KOPT-K1 (cell line): ENCODE results near the gene KPNA1.
"Not testable (repeated sequence)": the region's sequence is repeated elsewhere in the genome, so short reads cannot be mapped to it uniquely, and the experiment has no call there.

Experiments
- H3K27ac ChIP-seq: fragments of 200-600 bp; sonication (generic); 2 replicates; pipeline ENCODE4 v1.5.1; 2016; ENCODE audit warnings: antibody characterized with exemption, mild to moderate bottlenecking, low read depth, low read length; ENCODE audit not compliant: poor library complexity, severe bottlenecking
- H3K36me3 ChIP-seq: fragments of 200-600 bp; sonication (generic); 2 replicates; pipeline ENCODE4 v1.5.1; 2017; ENCODE audit warnings: antibody characterized with exemption, mild to moderate bottlenecking, low read length, moderate library complexity; ENCODE audit not compliant: insufficient read depth
- H3K9me3 ChIP-seq: fragments of 200-600 bp; sonication (generic); 2 replicates; pipeline ENCODE4 v1.5.1; 2017; ENCODE audit warnings: antibody characterized with exemption, low read length, mild to moderate bottlenecking; ENCODE audit not compliant: insufficient read depth, poor library complexity, severe bottlenecking

The KPNA1 gene

DNA sequence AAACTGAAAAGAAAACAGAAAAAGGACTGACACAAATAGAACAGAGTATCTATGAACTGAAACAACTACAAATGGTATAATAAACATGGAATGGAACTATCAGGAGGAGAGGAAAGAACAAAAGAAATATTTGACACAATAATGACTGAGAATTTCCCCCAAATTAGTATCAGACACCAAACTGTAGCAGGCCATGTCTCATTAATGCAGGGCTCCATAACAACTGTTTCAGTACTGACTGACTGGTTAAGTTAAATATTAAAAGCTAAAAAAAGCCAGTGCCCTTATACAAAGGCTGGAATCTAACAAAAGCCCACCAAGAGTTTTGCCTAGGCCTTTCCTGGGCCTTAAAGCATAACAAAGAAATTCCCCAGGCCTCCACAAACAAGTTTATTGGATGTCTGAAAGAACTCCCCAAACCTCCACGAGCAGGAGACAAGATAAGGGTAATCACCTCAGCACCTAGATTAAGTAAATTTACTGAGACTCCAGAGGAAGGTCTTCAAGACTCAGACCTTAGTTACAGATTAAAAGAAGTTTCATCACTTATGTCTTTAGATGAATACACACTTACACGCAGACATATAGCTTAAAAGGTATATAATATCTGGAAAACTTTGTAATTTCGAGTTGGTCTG is 45.7 kb downstream of the KPNA1 start:
- peaks cover 28% of the 10 kb centered on the region for H3K36me3 ChIP-seq
- no peak overlapping the region for H3K27ac ChIP-seq
- no peaks in the 10 kb centered on the region for H3K9me3 ChIP-seq

DNA sequence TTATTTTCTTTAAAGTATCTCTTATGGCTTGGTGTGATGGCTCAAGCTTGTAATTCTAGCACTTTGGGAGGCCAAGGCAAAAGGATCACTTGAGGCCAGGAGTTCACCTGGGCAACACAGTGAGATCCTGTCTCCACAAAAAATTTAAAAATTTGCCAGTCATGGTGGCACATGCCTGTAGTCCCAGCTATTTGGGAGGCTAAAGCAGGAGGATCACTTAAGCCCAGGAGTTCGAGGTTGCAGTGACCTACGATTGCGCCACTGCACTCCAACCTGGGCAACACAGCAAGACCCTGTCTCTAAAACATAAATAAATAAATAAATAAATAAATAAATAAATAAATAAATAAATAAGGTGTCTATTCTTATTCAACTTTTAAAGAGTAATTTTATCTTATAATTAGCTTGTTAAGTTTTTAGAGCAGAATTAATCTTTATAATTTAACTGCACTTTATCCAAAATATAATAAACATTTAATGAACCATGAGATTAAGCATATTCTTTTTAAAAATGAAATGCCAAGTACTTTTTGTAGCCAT is 48.0 kb downstream of the KPNA1 start:
- H3K9me3 ChIP-seq: no peaks in the 10 kb centered on the region
- H3K36me3 ChIP-seq: peaks cover 50% of the 10 kb centered on the region
- H3K27ac ChIP-seq: no peak overlapping the region

DNA sequence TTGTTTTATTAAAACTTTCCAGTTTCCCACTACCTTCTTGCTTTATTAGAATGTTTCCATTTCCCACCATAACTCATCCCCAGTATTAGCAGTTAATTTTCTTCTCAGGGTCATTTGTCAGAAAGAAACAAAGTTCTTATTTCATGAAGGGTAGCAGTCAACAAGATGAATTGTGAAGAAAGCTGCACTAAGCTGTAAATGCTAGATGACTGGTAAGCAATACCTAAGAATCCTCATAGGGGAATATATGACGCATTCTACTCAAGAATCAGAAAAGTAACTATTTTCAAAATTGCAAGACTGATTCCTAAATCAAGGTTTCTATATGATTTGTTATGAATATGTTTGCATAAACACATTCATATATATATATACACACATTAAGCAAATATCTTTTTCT is 50.1 kb downstream of the KPNA1 start:
- Histone ChIP-seq H3K36me3 (peaks cover 69% of the 10 kb centered on the region), H3K27ac (no peak overlapping the region), H3K9me3 (no peaks in the 10 kb centered on the region)

DNA sequence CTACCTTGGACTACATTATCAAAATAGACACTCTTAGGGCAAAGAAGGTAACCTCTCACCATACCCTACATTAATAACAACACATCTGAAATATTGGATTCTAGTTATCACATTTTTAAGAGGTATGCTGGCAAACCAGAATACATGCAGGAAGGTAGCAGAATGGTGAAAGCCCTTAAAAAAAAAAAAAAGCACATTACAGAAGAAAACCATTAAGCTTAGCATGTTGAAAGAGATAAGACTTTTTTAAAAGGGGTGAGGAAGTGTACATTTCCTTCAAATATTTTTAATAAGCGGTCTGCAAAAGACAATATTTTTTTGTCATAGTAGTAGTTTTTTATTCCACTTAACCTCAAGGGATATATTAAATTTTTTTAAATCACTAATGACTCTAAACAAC is 52.3 kb downstream of the KPNA1 start:
- Histone ChIP-seq H3K36me3 (peaks cover 91% of the 10 kb centered on the region), H3K27ac (no peak overlapping the region), H3K9me3 (no peaks in the 10 kb centered on the region)

DNA sequence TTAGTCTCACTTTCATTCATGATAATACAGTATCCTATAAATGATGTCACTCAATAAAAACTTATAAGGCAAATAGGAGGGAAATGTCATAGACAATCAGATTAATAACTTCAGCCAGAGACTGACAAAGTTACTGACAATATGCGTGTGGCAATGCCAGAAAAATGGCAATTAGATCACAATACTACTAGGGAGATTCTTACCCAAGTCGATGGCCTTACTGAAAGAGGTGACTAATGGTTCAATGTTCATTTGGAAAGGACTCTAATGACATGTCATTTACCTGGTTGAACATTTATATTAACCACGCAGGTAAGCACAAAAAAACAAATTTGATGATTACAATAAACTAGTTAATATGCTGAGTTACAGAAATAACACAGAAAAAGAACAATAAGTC is 52.9 kb downstream of the KPNA1 start:
- peaks cover 92% of the 10 kb centered on the region for H3K36me3 ChIP-seq
- no peaks in the 10 kb centered on the region for H3K9me3 ChIP-seq
- no peak overlapping the region for H3K27ac ChIP-seq

DNA sequence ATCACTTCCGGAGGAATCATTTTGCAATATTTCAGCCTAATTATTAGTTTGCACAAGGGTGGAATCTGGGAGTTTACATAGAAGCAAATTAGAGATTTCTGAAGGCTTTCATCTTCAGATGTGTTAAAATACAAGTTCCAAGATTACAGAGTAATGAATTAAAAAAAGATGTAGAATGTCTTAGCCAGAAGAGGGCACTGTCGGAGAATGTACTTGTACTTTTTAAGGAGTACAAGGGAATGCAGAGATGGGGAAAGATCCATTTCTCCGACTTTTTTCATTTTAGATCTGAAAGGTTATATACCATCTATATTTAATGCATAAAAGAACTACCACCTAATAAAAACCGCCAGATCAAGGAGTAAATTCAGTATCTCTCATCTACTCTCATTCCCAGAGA is 55.7 kb downstream of the KPNA1 start:
- Histone ChIP-seq H3K36me3 (peaks cover 96% of the 10 kb centered on the region), H3K27ac (no peak overlapping the region), H3K9me3 (no peaks in the 10 kb centered on the region)

DNA sequence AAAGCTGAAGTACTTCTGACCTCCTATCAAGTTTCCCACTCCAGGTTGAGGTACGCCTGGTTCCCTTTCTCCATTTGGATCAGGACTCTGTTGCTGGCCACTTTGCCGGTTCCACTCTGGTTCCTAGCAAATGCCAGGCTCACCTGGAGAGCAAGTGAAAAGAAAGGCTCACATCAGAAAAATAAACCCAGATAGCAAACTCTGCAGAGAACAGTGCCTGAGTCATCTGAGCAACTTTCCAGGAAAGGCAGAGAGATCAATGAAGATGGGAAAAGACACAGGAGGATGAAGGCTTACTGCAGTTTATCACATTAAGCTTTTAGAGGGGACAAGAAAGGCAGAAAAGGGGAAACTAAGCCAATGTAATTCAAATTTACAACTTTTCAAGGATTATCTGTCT is 57.0 kb downstream of the KPNA1 start:
- Histone ChIP-seq H3K36me3 (peaks cover 97% of the 10 kb centered on the region), H3K27ac (no peak overlapping the region), H3K9me3 (no peaks in the 10 kb centered on the region)

DNA sequence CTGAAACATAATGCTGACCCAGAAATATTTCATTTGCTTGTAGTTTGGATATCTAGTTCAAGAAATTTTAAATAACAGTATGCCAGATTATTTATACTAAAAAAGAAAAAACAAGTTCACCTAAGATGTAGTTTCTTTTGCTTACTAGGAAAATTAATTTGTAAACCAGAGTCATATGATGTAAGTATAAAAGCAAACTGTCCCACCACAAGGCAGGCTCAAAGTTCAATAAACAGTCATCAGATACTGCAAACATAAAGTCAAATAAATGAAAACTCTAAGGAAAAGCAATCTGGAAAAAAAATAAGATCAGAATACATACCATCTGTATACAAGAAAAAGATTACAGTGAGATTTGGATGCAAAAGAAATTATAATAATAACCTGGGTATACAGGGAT is 58.7 kb downstream of the KPNA1 start:
- no peaks in the 10 kb centered on the region for H3K9me3 ChIP-seq
- no peak overlapping the region for H3K27ac ChIP-seq
- peaks cover 96% of the 10 kb centered on the region for H3K36me3 ChIP-seq

DNA sequence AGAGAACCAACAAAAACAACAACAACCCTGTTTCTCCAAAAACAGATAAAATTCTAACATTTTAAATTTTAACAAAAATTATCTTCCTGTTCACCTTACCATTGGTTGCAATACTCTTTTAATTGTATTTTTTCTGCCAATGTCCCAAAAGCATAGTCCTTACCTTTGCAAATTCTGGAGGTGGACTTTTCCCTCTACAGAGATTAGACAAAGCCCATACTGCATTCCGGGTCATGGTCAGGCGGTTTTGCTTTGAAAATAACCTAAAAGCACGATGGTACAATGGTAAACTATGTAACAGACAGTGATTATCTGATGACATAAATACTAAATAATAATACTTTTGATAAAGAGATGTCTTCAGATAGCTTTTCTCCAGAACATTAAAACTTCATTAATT is 63.4 kb downstream of the KPNA1 start:
- Histone ChIP-seq H3K27ac (no peak overlapping the region), H3K9me3 (no peaks in the 10 kb centered on the region), H3K36me3 (peaks cover 85% of the 10 kb centered on the region)

DNA sequence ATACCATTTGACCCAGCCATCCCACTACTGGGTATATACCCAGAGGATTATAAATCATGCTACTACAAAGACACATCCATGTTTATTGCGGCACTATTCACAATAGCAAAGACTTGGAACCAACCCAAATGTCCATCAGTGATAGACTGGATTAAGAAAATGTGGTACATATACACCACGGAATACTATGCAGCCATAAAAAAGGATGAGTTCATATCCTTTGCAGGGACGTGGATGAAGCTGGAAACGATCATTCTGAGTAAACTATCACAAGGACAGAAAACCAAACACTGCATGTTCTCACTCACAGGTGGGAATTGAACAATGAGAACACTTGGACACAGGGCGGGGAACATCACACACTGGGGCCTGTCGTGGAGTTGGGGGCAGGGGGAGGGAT is 66.5 kb downstream of the KPNA1 start:
- H3K27ac ChIP-seq, H3K9me3 ChIP-seq: not testable (repeated sequence)
- H3K36me3 ChIP-seq: peaks cover 83% of the 10 kb centered on the region

DNA sequence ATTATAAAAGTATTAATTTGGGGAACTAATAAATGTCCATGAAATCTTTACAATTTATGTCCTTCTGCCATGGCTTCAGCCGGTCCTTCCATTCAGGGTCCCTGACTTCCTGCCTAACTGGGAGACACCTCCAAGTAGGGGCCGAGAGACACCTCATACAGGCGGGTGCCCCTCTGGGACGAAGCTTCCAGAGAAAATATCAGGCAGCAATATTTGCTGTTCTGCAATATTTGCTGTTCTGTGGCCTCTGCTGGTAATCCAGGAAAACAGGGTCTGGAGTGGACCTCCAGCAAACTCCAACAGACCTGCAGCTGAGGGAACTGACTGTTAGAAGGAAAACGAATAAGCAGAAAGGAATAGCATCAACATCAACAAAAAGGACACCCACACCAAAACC is 70.2 kb downstream of the KPNA1 start:
- not testable (repeated sequence) for H3K27ac ChIP-seq
- H3K36me3 ChIP-seq: peaks cover 84% of the 10 kb centered on the region

DNA sequence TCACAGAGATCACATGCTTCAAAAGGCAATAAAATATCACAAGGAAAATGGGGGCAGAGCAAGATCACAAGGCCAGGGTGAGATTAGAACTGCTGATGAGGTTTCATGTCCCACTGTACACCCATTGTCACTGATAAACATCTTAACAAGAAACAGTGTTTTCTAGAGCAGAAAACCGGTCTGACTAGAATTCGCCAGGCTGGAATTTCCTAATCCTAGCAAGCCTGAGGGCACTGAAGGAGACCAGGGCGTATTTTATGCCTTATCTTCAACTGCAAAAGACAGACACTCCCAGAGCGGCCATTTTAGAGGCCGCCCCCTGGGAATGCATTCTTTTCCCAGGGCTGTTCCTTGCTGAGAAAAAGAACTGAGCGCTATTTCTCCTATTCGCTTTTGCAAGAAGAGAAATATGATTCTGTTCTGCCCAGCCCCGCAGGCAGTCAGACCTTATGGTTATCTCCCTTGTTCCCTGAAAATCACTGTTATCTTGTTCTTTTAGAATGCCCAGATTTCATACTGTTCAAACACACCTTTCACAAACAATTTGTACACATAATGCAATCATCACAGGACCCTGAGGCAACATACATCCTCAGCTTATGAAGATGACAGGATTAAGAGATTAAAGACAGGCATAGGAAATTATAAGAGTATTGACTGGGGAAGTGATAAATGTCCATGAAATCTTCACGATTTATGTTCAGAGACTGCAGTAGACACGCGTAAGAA is 70.8 kb downstream of the KPNA1 start:
- H3K36me3 ChIP-seq: peaks cover 84% of the 10 kb centered on the region
- H3K9me3 ChIP-seq, H3K27ac ChIP-seq: not testable (repeated sequence)

More for the DNA sequence above, 70.2 kb downstream of the KPNA1 start:
- not testable (repeated sequence) for H3K9me3 ChIP-seq

DNA sequence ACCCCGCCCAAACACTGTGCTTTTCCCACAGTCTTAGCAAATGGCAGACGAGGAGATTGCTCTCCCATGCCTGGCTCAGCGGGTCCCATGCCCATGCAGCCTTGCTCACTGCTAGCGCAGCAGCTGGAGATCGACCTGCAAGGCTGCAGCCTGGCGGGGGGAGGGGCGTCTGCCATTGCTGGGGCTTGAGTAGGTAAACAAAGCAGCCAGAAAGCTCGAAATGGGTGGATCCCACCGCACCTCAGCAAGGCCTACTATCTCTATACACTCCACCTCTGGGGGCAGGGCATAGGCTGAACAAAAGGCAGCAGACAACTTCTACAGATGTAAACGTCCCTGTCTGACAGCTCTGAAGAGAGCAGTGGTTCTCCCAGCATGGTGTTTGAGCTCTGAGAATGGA is 71.6 kb downstream of the KPNA1 start:
- peaks cover 84% of the 10 kb centered on the region for H3K36me3 ChIP-seq
- peaks cover 5% of the 10 kb centered on the region for H3K9me3 ChIP-seq
- no peak overlapping the region for H3K27ac ChIP-seq

DNA sequence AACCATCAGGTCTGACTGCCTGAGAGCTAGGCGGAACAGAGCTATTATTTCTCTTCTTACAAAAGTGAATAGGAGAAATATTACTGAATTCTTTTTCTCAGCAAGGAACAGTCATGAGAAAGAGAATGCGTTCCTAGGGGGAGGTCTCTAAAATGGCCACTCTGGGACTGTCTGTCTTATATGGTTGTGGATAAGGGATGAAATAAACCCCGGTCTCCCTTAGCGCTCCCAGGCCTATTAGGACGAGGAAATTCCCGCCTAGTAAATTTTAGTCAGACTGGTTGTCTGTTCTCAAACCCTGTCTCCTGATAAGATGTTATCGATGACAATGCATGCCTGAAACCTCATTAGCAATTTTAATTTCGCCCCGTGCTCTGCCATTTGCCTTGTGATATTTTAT is 78.8 kb downstream of the KPNA1 start:
- H3K27ac ChIP-seq: no peak overlapping the region
- peaks cover 91% of the 10 kb centered on the region for H3K36me3 ChIP-seq
- peaks cover 16% of the 10 kb centered on the region for H3K9me3 ChIP-seq

DNA sequence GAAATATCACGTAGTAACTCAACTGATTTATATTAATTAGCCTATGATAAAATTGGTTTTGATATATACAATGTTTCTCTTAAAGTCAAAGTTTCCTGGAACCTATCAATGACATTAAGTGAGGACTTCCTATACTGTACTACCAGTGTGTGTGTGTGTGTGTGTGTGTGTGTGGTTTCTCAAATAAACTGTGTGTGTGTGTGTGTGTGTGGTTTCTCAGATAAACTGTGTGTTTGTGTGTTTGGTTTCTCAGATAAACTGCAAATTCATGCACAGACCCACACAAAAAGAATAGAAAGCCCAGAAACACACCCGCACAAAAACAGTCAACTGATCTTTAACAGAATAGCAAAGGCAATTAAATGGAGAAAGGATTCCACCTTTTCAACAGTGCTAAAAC is 84.4 kb downstream of the KPNA1 start:
- H3K9me3 ChIP-seq: no peaks in the 10 kb centered on the region
- no peak overlapping the region for H3K27ac ChIP-seq
- H3K36me3 ChIP-seq: peaks cover 91% of the 10 kb centered on the region
